GM15510 (cell line): ENCODE results near the gene MAPK11.

Experiments
- POLR2A ChIP-seq: IDR thresholded peaks from 3 replicates; pipeline ENCODE4 v1.6.1; 2011; ENCODE audit warnings: borderline replicate concordance; ENCODE audit not compliant: insufficient read length; ENCODE audit errors: extremely low read depth

Gene MAPK11

DNA sequence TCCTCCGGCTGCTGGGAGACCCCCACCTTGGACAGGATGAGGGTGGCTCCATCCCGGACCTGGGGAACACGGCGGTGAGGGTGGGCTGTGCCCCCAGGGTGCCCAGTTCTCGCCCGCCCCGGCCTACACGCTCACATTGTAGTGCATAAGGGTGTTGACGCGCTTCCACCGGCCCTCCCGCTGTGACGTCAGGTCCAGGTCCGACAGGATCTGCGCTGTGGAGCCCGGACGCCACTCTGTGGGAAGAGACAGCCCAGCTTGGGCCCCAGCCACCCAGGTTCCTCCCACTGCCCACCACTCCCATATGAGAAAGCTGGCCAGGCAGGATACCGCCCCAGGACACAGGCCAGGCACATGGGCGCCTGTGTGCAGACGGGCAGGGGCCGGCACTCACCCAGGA, 8.3 kb upstream of the MAPK11 start:
- no peak for TF ChIP-seq POLR2A

DNA sequence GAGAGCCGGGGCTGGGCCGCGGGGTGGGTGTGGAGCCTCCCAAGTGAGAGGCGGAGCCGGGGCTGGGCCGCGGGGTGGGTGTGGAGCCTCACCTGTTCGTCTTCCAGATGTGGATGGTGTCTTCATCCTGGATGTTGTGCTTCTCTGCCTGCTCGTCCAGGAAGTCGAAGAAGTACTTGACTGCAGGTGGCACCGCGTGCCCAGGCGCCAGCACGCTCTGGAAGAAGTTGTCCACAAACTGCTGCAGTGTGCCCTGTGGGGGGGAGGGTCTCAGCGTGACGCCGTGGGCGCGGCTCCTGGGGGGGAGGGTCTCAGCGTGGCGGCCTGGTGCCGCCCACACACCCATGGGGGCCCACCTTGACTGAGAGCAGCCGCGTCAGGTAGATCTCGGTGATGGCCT, 7.6 kb upstream of the MAPK11 start:
- no peak for TF ChIP-seq POLR2A

DNA sequence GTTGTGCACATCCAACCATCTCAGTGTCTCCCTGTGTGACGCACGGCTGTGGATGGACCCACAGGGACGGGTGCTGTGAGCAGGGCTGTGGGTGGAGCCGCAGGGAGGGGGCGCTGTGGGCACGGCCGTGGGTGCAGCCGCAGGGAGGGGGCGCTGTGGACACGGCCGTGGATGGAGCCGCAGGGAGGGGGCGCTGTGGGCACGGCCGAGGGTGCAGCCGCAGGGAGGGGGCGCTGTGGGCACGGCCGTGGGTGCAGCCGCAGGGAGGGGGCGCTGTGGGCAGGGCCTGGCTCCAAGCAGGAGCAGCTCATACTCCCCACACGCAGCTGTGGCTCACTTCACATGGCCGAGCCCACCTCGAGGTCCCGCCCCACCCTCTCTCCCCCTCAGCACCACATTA, 6.0 kb upstream of the MAPK11 start:
- peak; percentile 23 for TF ChIP-seq POLR2A

DNA sequence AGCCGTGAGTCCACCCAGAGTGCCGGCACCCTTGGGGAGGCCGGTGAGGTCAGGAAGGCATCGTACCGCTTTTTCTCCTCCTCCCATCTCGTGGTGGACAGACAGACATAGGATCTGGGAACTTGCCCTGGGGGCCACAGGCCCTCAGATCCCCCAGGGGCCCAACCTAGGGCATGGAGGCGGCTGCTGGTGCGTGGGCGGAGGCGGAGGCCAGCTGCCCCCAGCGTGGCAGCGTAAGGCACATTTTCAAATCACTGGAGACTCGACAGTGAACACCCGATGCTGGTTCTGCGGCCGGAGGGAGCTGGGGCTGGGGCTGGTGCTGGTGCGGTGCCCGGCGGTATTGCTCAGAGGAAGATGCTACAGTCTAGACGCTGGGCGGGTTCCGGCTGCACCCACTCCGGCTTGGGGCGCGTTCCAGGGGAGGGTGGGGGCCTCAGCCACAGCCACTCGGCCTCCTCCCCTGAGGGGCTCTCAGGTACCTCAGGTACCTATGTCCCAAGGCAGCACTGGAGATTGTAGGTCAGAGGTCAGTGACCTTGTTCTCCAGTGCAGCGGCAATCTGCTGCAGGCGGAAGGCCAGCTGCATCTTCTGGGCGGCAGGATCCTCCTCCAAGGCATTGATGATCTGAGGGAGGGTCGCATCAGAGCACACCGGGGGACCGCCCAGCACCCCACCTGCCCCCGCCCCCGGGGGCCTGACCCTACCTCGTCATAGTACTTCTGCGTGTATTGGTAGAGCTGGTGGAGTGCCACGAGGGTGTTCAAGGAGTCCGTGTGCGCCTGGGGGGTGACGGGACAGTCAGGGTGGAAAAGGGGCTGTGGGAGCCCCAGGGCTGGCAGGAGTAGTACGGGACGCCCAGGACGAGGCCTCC, 5.2 kb upstream of the MAPK11 start:
- no peak for TF ChIP-seq POLR2A

DNA sequence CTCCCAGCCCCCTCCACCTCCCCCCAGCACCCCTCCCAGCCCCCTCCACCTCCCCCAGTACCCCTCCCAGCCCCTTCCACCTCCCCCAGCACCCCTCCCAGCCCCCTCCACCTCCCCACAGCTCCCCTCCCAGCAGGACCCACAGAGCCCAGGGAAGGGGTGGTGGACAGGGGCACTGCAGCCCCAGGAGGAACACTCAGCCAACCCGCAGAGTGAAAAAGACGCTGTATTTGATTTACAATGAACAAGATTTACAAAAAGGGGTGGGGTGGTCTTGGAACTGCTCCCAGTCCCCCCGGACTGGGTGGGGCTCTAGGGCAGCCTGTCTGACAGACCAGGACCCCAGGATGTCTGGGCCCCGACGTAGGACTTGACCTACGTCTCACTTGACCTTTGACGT, 4.6 kb upstream of the MAPK11 start:
- no peak for TF ChIP-seq POLR2A

DNA sequence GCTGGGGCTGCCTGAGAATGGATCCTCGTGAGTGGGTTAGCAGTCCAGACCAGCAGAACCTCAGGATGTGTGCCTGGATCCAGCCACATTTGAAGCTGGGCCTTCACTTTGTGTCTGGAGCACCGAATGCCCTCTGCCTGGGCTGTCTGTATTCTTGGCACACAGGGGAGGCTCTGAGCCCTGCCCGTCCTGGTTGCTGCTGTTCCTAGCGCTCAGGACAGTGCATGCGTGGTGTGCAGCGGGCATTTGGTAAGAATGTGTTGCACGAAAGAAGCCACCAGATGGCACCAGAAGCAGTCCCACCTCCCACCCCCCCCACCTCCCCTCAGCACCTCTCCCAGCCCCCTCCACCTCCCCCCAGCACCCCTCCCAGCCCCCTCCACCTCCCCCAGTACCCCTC, 4.1 kb upstream of the MAPK11 start:
- no peak for TF ChIP-seq POLR2A

DNA sequence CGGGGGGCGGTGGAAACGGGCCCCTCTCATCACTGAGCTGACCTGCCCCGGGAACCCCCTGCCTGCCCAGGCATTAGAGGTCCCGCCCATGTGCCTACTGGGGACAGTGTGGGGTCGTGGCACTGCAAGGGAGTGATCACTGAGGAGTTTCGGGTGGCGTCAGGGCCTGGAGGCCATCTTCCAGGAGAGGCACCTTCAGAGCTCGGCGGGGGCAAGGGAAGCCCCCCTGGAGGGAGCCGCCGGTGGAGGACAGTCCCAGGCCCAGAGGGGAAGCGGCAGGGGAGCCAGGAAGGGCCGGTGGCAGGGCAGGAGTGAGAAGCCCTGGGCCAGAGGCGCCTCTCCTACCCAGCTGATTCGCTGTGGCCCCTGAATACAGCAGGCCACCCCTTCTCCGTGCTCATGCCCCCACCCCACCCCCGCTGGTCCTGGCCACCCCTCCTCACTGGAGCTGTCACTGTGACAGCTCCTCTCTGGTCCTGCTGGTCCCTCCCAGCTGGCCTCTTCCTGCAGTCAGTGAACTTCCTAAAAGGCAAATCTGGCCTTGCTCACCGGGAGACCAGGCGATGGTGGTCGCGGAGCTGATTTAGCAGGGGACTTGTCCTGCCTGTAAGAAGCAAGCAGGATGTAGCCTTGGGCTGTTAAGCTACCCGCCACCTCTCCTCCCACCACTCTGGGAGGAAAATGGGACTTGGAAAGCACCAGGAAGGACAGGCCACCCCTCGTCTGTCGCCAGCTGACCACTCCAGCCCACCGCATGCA, 2.0 kb upstream of the MAPK11 start:
- no peak for TF ChIP-seq POLR2A

DNA sequence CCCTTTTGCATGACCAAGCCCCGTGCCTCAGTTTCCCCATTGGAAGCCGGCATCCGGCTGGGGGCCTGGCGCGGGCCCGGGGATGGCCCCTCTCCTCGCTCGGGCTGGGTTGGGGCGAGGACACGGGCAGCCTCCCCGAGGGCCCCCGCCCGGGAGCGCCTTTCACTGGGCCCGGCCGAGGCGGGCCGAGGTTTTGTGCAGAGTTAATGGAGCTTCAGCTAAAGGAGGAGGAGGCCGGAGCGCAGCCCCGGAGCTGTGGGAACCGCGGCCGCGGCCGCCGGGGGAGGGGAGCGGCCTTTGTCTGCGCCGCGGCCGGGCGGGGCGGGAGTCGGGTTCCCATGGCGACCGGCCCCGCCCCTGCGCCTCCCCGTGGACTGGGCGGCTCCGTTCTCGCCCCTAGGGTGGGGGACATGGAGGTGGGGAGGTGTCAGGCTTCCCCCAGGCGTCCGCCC, 1.4 kb upstream of the MAPK11 start:
- TF ChIP-seq POLR2A, result no peak

DNA sequence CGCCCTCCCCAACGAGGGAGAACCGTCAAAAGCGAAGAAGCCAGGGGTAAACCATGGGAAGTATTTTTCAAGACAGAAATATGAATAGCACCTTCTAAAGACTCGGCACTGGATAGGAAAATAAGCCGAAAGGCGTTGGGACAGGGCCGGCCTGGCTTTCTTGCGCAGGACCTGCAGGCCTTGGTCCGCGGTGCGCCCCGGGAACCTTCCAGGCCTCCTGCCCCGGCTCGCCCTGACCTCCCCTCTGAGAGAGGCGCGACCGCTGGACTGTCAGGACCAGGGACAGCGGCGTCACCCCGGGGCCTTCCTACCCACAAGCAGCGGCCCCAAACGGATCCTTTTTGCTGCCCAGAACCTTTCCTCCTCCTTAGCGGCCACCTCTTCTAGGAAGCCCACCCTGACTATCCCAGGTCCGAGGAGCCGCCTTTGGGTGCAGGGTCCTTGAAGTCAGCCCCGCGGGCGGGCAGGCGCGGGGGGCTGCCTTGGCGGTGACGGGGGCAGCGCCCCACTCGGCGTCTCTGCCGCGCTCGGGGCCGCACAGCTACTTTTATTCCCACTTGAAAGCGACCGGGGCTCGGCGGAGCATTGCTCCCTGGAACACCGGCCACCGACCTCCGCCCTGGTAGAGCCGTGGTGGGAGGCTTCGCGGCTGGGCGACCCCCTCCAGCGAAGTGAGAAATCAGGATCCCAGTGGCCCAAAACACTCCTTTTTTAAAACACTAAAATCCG, 650 bp upstream of the MAPK11 start:
- no peak for TF ChIP-seq POLR2A

DNA sequence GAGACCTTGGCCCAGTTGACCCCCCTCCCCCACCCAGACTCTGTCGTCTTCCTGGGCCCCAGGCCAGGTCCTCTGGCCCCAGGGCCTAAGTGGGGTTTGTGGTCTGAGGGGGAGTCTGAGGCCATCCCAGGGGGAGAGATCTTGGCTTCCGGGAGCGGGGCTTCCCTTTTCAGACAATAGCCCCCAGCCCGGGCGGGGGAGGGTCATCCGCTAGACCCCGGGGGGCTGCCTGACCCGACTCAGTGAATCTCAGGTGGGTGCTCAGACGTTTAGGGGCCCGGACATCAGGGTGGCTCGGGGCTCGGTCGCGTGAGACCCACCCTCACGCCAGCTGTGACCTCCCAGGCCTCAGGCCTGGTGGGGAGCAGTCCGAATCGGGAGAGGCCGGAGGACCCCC, 609 bp downstream of the MAPK11 start:
- no peak for TF ChIP-seq POLR2A

DNA sequence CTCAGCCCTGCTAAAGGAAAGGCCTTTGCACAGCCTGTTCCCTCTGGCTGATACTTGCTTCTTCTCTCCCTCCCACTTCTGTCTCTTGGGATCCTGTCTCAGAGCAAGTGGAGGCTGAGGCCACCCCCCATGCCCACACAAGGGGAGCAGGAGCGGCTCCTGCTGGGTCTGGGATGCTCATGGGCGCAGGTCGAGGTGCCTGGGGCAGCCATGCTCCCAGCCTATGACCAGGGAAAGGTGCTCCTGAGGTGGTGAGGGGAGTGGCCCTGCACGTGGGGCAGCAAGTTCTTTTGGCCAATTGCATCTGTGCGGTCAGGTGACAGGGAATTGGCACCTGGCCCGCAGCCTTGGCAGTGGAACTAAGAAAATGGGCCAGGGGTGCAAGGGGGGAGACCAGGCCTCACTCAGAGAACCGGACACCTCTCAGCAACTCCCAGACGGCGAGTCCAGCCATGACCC, 1.5 kb downstream of the MAPK11 start:
- TF ChIP-seq POLR2A, result no peak

DNA sequence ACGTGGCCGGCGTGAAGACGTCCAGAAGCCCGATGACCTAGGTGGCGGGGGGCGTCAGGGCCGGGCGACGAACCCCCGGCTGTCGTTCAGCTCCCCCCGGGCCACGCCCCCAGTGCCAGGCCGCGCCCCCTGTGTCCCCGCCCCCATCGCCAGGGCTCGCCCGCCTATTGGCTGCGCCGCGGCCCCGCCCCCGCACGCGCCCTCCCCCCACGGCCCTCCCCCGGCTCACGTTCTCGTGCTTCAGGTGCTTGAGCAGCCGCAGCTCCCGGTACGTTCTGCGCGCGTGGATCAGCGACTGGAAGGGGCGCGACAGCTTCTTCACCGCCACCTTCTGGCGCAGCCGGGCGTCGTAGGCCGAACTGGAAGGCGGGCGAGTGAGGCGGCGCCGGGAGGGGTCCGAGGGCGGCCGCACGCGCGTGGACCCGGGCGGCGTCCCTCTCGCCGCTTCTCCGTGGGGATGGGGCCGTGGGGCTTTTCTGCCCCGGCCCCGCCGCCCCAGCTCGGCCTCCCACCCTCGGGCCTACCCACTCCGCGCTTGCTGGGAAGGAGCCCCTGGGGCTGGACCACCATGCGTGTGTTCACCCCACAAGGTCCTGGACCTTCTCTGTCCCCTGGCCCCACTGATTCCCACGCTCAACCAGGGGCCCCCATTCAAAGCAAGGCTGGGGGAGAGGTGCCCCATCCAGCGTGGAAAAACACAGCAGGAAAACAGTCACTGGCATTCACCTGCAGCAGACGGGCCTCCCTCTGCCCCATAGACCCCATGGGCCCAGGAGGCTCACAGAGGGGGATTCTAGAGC, 2.4 kb downstream of the MAPK11 start:
- no peak for TF ChIP-seq POLR2A

DNA sequence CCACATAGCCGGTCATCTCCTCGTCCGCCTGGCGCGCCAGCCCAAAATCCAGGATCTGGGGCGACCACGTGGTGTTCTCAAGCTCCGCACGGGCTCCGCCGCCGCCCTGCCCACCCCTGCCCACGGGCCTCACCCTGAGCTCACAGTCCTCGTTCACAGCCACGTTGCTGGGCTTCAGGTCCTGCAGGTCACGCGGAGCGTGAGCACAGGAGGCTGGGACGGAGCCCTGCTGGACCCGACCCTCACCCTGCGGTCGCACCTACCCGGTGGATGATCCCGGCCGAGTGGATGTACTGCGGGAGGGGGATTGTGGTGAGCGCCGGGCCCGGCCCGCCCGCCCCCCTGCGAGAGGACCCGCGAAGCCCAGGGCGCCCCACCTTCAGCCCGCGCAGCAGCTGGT, 3.2 kb downstream of the MAPK11 start:
- TF ChIP-seq POLR2A, result no peak

DNA sequence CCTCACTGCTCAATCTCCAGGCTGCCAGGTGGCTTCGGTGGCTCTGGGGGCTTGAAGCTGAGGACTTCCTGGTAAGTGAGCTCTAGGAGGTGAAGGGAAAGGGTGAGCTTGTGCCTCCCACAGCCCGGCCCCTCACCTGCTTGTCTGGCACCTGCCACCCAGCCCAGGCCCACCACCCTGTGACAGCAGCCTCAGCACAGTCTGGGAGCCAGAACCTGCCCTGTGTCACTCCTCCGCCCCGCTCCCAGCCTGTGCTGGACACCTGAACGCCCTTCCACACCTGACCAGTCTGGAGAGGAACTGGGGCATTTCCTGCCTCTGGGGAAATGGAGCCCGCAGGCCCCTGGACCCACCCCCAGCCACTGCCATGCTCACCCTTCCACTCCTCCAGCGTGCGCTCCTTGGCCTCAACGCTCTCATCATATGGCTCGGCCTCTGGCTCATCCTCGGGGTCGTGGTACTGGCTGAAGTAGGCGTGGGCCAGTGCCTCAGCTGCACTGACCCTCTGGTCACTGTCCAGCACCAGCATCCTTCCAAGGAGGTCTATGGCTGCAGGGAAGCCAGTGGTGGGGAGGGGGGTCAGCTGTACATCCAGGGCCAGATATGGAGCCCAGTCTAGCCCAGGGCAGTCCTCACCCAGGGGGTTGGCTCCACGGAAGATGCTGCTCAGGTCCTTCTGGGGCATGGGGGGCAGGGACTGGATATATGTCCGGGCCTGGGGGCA, 5.1 kb downstream of the MAPK11 start:
- TF ChIP-seq POLR2A, result no peak
